ENCODE data around the gene CIB1. TPM values are rescaled to one million over a fixed set of nuclear protein-coding genes. Genes with fewer than 3 reads are reported as not detected.

CIB1 gene
- polyA plus RNA-seq, 1 experiment: 40.4 TPM

DNA sequence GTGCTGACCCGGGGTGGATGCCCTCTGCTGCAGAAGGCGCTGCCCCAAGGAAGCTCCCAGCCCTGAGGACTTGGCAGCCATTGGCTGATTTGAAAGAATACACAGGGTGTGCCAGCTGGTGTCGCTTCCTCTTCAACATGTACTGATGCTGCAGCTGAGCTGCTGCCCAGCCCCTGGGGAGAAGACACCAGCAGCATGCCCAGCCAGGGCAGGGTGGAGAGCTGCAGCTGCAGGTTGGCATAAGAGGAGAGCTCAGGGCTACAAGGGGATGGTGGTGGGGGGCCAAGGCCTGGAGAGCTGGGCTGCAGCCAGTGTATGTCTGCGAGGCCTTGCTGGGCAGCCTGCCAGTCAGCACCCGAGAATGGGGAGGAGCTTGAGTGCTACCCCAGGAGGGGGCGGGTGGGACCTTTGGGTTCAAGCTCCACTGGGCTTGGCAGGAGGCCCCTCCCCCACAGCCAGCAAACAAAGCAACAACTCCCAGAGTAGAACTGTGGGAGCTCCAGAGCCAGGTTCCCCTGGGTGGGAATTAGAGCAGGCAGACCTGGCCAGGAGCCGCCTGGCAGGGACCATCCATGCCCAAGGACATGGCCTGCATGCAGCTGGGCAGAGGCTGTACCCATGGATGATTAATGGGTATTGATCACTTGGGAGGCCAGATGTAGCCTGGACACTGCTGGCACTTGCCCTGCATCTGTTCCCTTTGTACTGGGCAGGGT is 41.8 kb downstream of the CIB1 start:
- POLR2A ChIA-PET: interaction anchor here (0.6 to 1.1 kb wide), 3 partner anchors 9 to 50 kb away, joined by 3 to 5 read pairs (median 4); partner anchors contain the start of gene SEMA4B
- H3K27me3 ChIP-seq (ENCODE audit: control insufficient read depth, insufficient read depth, low read length): no peaks in the 10 kb centered on the region
- no peak overlapping the region for H3K4me3 ChIP-seq (ENCODE audit: low read depth, low read length)
- no peak for DNase-seq (ENCODE audit: low read depth, low spot score)
- no peaks in the 10 kb centered on the region for H3K9me3 ChIP-seq (ENCODE audit: control insufficient read depth, insufficient read depth, low read length)
- TF ChIP-seq CTCF (IDR thresholded peaks at IDR 0.05; ENCODE audit: low read depth, low read length): no peak
- CTCF ChIA-PET: no interaction called here
- H3K27ac ChIP-seq (ENCODE audit: low read depth, low read length): no peak overlapping the region

GRCh38 chr15:90191344-90191687 is 42.4 kb downstream of the CIB1 start:
- no peak overlapping the region for H3K27ac ChIP-seq (ENCODE audit: low read depth, low read length)
- H3K9me3 ChIP-seq (ENCODE audit: control insufficient read depth, insufficient read depth, low read length): no peaks in the 10 kb centered on the region
- no peaks in the 10 kb centered on the region for H3K27me3 ChIP-seq (ENCODE audit: control insufficient read depth, insufficient read depth, low read length)
- no peak for DNase-seq (ENCODE audit: low read depth, low spot score)
- POLR2A ChIA-PET: interaction anchor here (1.1 kb wide), 1 partner anchor 14 kb away, joined by 3 read pairs; no protein-coding TSS in a partner anchor
- CTCF ChIA-PET: no interaction called here
- no peak for TF ChIP-seq CTCF (IDR thresholded peaks at IDR 0.05; ENCODE audit: low read depth, low read length)
- no peak overlapping the region for H3K4me3 ChIP-seq (ENCODE audit: low read depth, low read length)

GRCh38 chr15:90190606-90191343 is 43.0 kb downstream of the CIB1 start:
- ChIA-PET POLR2A (no interaction called here), CTCF (no interaction called here)
- Histone ChIP-seq H3K27ac (ENCODE audit: low read depth, low read length) (no peak overlapping the region), H3K4me3 (ENCODE audit: low read depth, low read length) (no peak overlapping the region), H3K9me3 (ENCODE audit: control insufficient read depth, insufficient read depth, low read length) (no peaks in the 10 kb centered on the region), H3K27me3 (ENCODE audit: control insufficient read depth, insufficient read depth, low read length) (no peaks in the 10 kb centered on the region)
- DNase-seq (ENCODE audit: low read depth, low spot score): no peak
- no peak for TF ChIP-seq CTCF (IDR thresholded peaks at IDR 0.05; ENCODE audit: low read depth, low read length)

DNA sequence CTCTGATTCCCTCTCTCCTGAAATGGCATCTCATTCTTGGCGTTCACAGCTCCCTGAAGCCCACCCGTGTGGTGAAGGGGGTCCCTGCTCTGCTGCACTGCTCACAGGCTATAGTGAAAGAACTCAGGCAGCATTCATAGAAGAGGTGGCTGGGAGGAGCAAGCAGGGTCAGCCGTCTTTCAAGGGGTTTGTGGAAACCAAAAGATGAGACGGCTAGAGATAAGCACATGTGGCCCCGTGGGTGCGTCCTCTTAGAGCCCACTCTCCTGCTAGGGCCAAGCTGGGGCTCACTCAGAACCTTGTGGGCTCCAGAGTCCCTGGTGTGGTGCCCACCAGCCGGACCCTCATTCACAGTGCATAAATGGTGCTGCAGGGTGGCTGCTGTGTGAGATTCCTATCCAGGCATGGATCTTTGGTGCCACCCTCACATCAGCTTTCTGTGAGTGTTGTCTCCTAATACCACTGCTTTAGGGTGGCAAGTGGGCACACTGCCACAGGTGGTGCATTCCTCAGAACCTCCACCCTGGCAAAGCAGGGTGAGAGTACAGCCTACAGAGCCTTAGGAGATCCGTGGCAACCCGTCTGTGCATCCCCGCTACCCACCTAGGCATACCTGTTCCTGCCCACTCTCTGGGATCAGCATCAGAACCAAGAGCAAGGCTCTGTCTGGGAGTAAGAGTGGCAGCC is 43.8 kb downstream of the CIB1 start:
- no peak for DNase-seq (ENCODE audit: low read depth, low spot score)
- CTCF ChIA-PET: no interaction called here
- POLR2A ChIA-PET: no interaction called here
- Histone ChIP-seq H3K27me3 (ENCODE audit: control insufficient read depth, insufficient read depth, low read length) (no peaks in the 10 kb centered on the region), H3K27ac (ENCODE audit: low read depth, low read length) (no peak overlapping the region), H3K9me3 (ENCODE audit: control insufficient read depth, insufficient read depth, low read length) (no peaks in the 10 kb centered on the region), H3K4me3 (ENCODE audit: low read depth, low read length) (no peak overlapping the region)
- TF ChIP-seq CTCF (IDR thresholded peaks at IDR 0.05; ENCODE audit: low read depth, low read length): no peak

Measured in AG04450 (cell line).